GM23248 (cell line): ENCODE measurements around the gene FAM89A. TPM values are rescaled to one million over a fixed set of nuclear protein-coding genes. Genes with fewer than 3 reads are reported as not detected.

ENCODE experiments used
- DNase-seq: peaks from one replicate; pipeline ENCODE4 v3.0.0-alpha.2; 2015
- H2AFZ ChIP-seq: fragments of 200-600 bp; sonication (generic); 2 replicates; pipeline ENCODE4 v1.6.1; 2016; ENCODE audit warnings: antibody characterized with exemption
- H3F3A ChIP-seq: fragments of 200-600 bp; sonication (generic); 2 replicates; pipeline ENCODE4 v1.6.1; 2016; ENCODE audit warnings: mild to moderate bottlenecking, antibody characterized with exemption, mixed run types; ENCODE audit not compliant: insufficient read depth
- H3K27ac ChIP-seq: fragments of 200-600 bp; sonication (generic); 2 replicates; pipeline ENCODE4 v1.5.1; 2016; ENCODE audit warnings: mild to moderate bottlenecking
- H3K27me3 ChIP-seq: fragments of 200-600 bp; sonication (generic); replicated peaks from 2 replicates; pipeline ENCODE4 v1.6.1; 2016; ENCODE audit warnings: mild to moderate bottlenecking; ENCODE audit not compliant: insufficient read depth
- H3K36me3 ChIP-seq: fragments of 200-600 bp; sonication (generic); 2 replicates; pipeline ENCODE4 v1.6.1; 2016; ENCODE audit warnings: low read depth, mild to moderate bottlenecking
- H3K4me1 ChIP-seq: fragments of 200-600 bp; sonication (generic); 2 replicates; pipeline ENCODE4 v1.6.1; 2016; ENCODE audit warnings: mild to moderate bottlenecking; ENCODE audit not compliant: insufficient read depth
- H3K4me2 ChIP-seq: fragments of 200-600 bp; sonication (generic); one replicate; pipeline ENCODE4 v1.6.1; 2016; ENCODE audit warnings: mild to moderate bottlenecking; ENCODE audit not compliant: unreplicated experiment
- H3K4me3 ChIP-seq: fragments of 200-600 bp; sonication (generic); 2 replicates; pipeline ENCODE4 v1.5.1; 2016; ENCODE audit warnings: mild to moderate bottlenecking
- H3K79me2 ChIP-seq: fragments of 200-600 bp; sonication (generic); 2 replicates; pipeline ENCODE4 v1.6.1; 2016; ENCODE audit warnings: mild to moderate bottlenecking; ENCODE audit not compliant: insufficient read depth
- H3K9ac ChIP-seq: fragments of 200-600 bp; sonication (generic); 2 replicates; pipeline ENCODE4 v1.6.1; 2016; ENCODE audit warnings: mild to moderate bottlenecking
- H3K9me2 ChIP-seq: fragments of 200-600 bp; sonication (generic); 2 replicates; pipeline ENCODE4 v1.6.1; 2016; ENCODE audit warnings: mixed run types, mild to moderate bottlenecking, moderate library complexity; ENCODE audit not compliant: insufficient read depth
- H3K9me3 ChIP-seq: fragments of 200-600 bp; sonication (generic); one replicate; pipeline ENCODE4 v1.6.1; 2017; ENCODE audit warnings: low read depth
- H4K20me1 ChIP-seq: fragments of 200-600 bp; sonication (generic); 2 replicates; pipeline ENCODE4 v1.6.0; 2016; ENCODE audit not compliant: insufficient read depth
- EZH2 ChIP-seq: fragments of 200-600 bp; sonication (generic); IDR thresholded peaks from 2 replicates; pipeline ENCODE4 v1.6.1; 2018; ENCODE audit warnings: antibody characterized with exemption, mild to moderate bottlenecking; ENCODE audit not compliant: insufficient read depth, poor library complexity, severe bottlenecking
- EZH2phosphoT487 ChIP-seq: fragments of 200-600 bp; sonication (generic); IDR thresholded peaks from 2 replicates; pipeline ENCODE4 v1.6.1; 2018; ENCODE audit warnings: antibody characterized with exemption, moderate library complexity, mild to moderate bottlenecking, low read depth; ENCODE audit not compliant: insufficient read depth
- WGBS, 2 experiments: methylation state at CpG; one replicate each; pipeline ENCODE4 v1.1.6; 2015 to 2017; ENCODE audit warnings: low lambda C conversion rate in 2 of 2, low coverage in 1 of 2; ENCODE audit errors: missing lambda C conversion rate in 2 of 2; 5-methylcytosine and 5-hydroxymethylcytosine counted together
- in situ Hi-C: fragments of 300-500 bp; cut with MboI; formaldehyde crosslinking; loops from 2 replicates; pipeline ENCODE4 v1.15.0; 2020
- polyA plus RNA-seq: library from polyadenylated mRNA; unstranded; fragments of >200 nt; fragmentation: Nextera tagmentation; extraction: Ambion mirVana; gene quantifications from 2 replicates; pipeline ENCODE4 v1.2.1, GENCODE V29; 2016
- total RNA-seq: library from RNA; depleted of rRNA; stranded (reverse); fragments of >200 nt; shearing (Covaris generic); gene quantifications from 2 replicates; pipeline ENCODE4 v1.2.3, GENCODE V29; 2014

Gene FAM89A
- total and polyA plus RNA-seq, 2 experiments from 2014 or later: 3.1 to 6.3 TPM

GRCh38 chr1:230976360-230976759 lies 63.7 kb downstream of the FAM89A start:
- no peak for TF ChIP-seq EZH2phosphoT487
- no peak for TF ChIP-seq EZH2
- DNase-seq: no peak
- in situ Hi-C loops: no loop called here
- H3K9me2 ChIP-seq: peaks cover 4% of the 10 kb centered on the region; the same call in 1 of the 2 replicates
- no peaks in the 10 kb centered on the region for H4K20me1 ChIP-seq
- H3K4me2 ChIP-seq: no peak overlapping the region
- peaks cover 14% of the 10 kb centered on the region for H3K4me1 ChIP-seq
- H3K27ac ChIP-seq: no peak overlapping the region
- 80% methylated on average over 4 of the region's 4 CpGs for whole genome bisulfite sequencing, 2 experiments
- H3F3A ChIP-seq: peaks cover 9% of the 10 kb centered on the region
- no peaks in the 10 kb centered on the region for H3K9me3 ChIP-seq
- no peaks in the 10 kb centered on the region for H3K36me3 ChIP-seq
- no peaks in the 10 kb centered on the region for H3K27me3 ChIP-seq
- H2AFZ ChIP-seq: no peak overlapping the region
- no peak overlapping the region for H3K9ac ChIP-seq
- no peak overlapping the region for H3K4me3 ChIP-seq
- H3K79me2 ChIP-seq: peaks cover 40% of the 10 kb centered on the region

- no peak overlapping the region for H3K27ac ChIP-seq
- H3K4me1 ChIP-seq: peaks cover 14% of the 10 kb centered on the region
- no peak overlapping the region for H3K9ac ChIP-seq
- no peaks in the 10 kb centered on the region for H3K27me3 ChIP-seq
- no peak overlapping the region for H3K4me2 ChIP-seq
- TF ChIP-seq EZH2phosphoT487 (no peak), EZH2 (no peak)
- H4K20me1 ChIP-seq: no peaks in the 10 kb centered on the region
- H3K4me3 ChIP-seq: no peak overlapping the region
- no peak overlapping the region for H2AFZ ChIP-seq
- H3K9me3 ChIP-seq: no peaks in the 10 kb centered on the region
- in situ Hi-C loops: no loop called here
- H3K9me2 ChIP-seq: peaks cover 4% of the 10 kb centered on the region; the same call in 1 of the 2 replicates
- no peak for DNase-seq
- H3K79me2 ChIP-seq: peaks cover 32% of the 10 kb centered on the region
- peaks cover 5% of the 10 kb centered on the region; the same call in 1 of the 2 replicates for H3F3A ChIP-seq
- H3K36me3 ChIP-seq: no peaks in the 10 kb centered on the region
- 84 to 86% methylated on average over 3 of the region's 3 CpGs for WGBS, 2 experiments
These were observed 64.4 kb downstream of the FAM89A start for GRCh38 chr1:230975636-230976035.

GRCh38 chr1:230972855-230973271 lies 67.2 kb downstream of the FAM89A start:
- Histone ChIP-seq H3K4me1 (0 out of 2 replicates have a peak, but pooled peaks cover 9% of the 10 kb centered on the region), H3K27me3 (no peaks in the 10 kb centered on the region), H3K36me3 (no peaks in the 10 kb centered on the region), H3K4me3 (no peak overlapping the region), H3K9ac (no peak overlapping the region), H3K9me3 (no peaks in the 10 kb centered on the region), H3K27ac (no peak overlapping the region), H3K4me2 (no peak overlapping the region), H2AFZ (no peak overlapping the region), H3K9me2 (peaks cover 4% of the 10 kb centered on the region; the same call in 1 of the 2 replicates), H3K79me2 (peaks cover 12% of the 10 kb centered on the region; the same call in 1 of the 2 replicates), H3F3A (peaks cover 5% of the 10 kb centered on the region; the same call in 1 of the 2 replicates), H4K20me1 (no peaks in the 10 kb centered on the region)
- WGBS, 2 experiments: 77 to 96% methylated on average over 1 of the region's 1 CpG
- in situ Hi-C loops: no loop called here
- peak; percentile 41 for DNase-seq
- TF ChIP-seq EZH2 (no peak), EZH2phosphoT487 (0 out of 2 replicates have a peak, but pooled peaks have one; percentile 46)

GRCh38 chr1:230971771-230972170 lies 68.3 kb downstream of the FAM89A start:
- peaks cover 5% of the 10 kb centered on the region; the same call in 1 of the 2 replicates for H3F3A ChIP-seq
- in situ Hi-C loops: no loop called here
- no peaks in the 10 kb centered on the region for H3K27me3 ChIP-seq
- H3K4me3 ChIP-seq: no peak overlapping the region
- H4K20me1 ChIP-seq: no peaks in the 10 kb centered on the region
- no peak overlapping the region for H3K4me2 ChIP-seq
- H3K36me3 ChIP-seq: no peaks in the 10 kb centered on the region
- TF ChIP-seq EZH2phosphoT487: no peak
- H3K9me3 ChIP-seq: no peaks in the 10 kb centered on the region
- no peak overlapping the region for H3K27ac ChIP-seq
- no peak overlapping the region for H3K9ac ChIP-seq
- no peak overlapping the region for H2AFZ ChIP-seq
- H3K4me1 ChIP-seq: 0 out of 2 replicates have a peak, but pooled peaks cover 9% of the 10 kb centered on the region
- peak; percentile 8 for DNase-seq
- H3K9me2 ChIP-seq: peaks cover 4% of the 10 kb centered on the region; the same call in 1 of the 2 replicates
- 0 out of 2 replicates have a peak, but pooled peaks cover 2% of the 10 kb centered on the region for H3K79me2 ChIP-seq
